Measurements from ENCODE around the gene PRDM2. TPM values are rescaled to one million over a fixed set of nuclear protein-coding genes. Genes with fewer than 3 reads are reported as not detected.

Gene PRDM2
- total and polyA plus RNA-seq, 2 experiments from 2014 or later = 9.7 to 15.1 TPM

- peak overlapping the region; percentile 24 for H3K27ac ChIP-seq
- no peaks in the 10 kb centered on the region for H3K9me2 ChIP-seq (ENCODE audit: insufficient read depth)
- no peaks in the 10 kb centered on the region for H3K27me3 ChIP-seq (replicated peaks; ENCODE audit: insufficient read depth)
- peaks cover 20% of the 10 kb centered on the region for H3F3A ChIP-seq (ENCODE audit: insufficient read depth)
- no peaks in the 10 kb centered on the region for H4K20me1 ChIP-seq (ENCODE audit: insufficient read depth)
- DNase-seq = peak; percentile 91
- TF ChIP-seq EZH2 (IDR thresholded peaks at IDR 0.05; ENCODE audit: insufficient read depth, poor library complexity, severe bottlenecking) (no peak), EZH2phosphoT487 (IDR thresholded peaks at IDR 0.05; ENCODE audit: insufficient read depth, low read depth) (no peak)
- no peaks in the 10 kb centered on the region for H3K79me2 ChIP-seq (ENCODE audit: insufficient read depth)
- peak overlapping the region; percentile 22 for H3K4me2 ChIP-seq (ENCODE audit: unreplicated experiment)
- H3K4me1 ChIP-seq (ENCODE audit: insufficient read depth) = peaks cover 12% of the 10 kb centered on the region
- WGBS, 2 experiments (ENCODE audit: low coverage in 1 of 2, low lambda C conversion rate in 2 of 2, missing lambda C conversion rate in 2 of 2) = 0 to 4% methylated on average over 4 of the region's 4 CpGs
- in situ Hi-C loops (cut with MboI) = loop anchor here (10.0 kb wide), 1 partner anchor 292 kb away; no protein-coding TSS in a partner anchor
- H3K9me3 ChIP-seq (ENCODE audit: low read depth) = no peaks in the 10 kb centered on the region
- no peak overlapping the region for H2AFZ ChIP-seq
- no peak overlapping the region for H3K4me3 ChIP-seq
- H3K9ac ChIP-seq = 0 out of 2 replicates have a peak overlapping the region, but pooled peaks have one; percentile 23
- H3K36me3 ChIP-seq (ENCODE audit: low read depth) = no peaks in the 10 kb centered on the region
These were observed 37.5 kb upstream of the PRDM2 start for GRCh38 chr1:13662493-13662892.

GRCh38 chr1:13663969-13664368 lies 36.0 kb upstream of the PRDM2 start:
- Histone ChIP-seq H3K4me3 (no peak overlapping the region), H3K27ac (no peak overlapping the region), H4K20me1 (ENCODE audit: insufficient read depth) (no peaks in the 10 kb centered on the region), H3K36me3 (ENCODE audit: low read depth) (no peaks in the 10 kb centered on the region), H3K9ac (no peak overlapping the region), H3K79me2 (ENCODE audit: insufficient read depth) (no peaks in the 10 kb centered on the region), H3K9me3 (ENCODE audit: low read depth) (no peaks in the 10 kb centered on the region), H3K4me2 (ENCODE audit: unreplicated experiment) (no peak overlapping the region), H2AFZ (no peak overlapping the region), H3K4me1 (ENCODE audit: insufficient read depth) (peaks cover 12% of the 10 kb centered on the region), H3F3A (ENCODE audit: insufficient read depth) (peaks cover 20% of the 10 kb centered on the region), H3K27me3 (replicated peaks; ENCODE audit: insufficient read depth) (no peaks in the 10 kb centered on the region), H3K9me2 (ENCODE audit: insufficient read depth) (no peaks in the 10 kb centered on the region)
- in situ Hi-C loops (cut with MboI) = loop anchor here (10.0 kb wide), 1 partner anchor 291 kb away; no protein-coding TSS in a partner anchor
- DNase-seq = no peak
- no peak for TF ChIP-seq EZH2 (IDR thresholded peaks at IDR 0.05; ENCODE audit: insufficient read depth, poor library complexity, severe bottlenecking)
- TF ChIP-seq EZH2phosphoT487 (IDR thresholded peaks at IDR 0.05; ENCODE audit: insufficient read depth, low read depth) = no peak
- WGBS, 2 experiments (ENCODE audit: low coverage in 1 of 2, low lambda C conversion rate in 2 of 2, missing lambda C conversion rate in 2 of 2) = 66 to 68% methylated on average over 4 of the region's 4 CpGs

DNA sequence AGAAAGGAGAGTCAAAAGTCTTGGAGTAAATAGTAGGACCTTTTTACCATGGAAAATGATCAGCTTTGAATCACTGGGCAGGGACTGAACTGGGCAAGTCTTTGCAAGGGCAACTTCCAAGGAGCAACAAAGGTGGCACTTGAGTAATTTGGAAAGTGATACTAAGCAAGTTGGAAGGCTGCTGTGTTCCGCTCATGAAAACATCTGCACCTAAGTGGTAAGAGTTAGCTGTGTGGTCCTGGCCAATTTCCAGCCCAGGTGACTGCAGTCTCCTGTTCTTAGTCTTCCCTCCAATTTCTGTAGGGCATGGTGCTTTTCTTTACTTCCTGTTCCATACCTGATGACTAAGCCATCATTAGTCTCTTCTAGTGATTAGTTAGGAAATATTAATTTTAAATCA lies 35.5 kb upstream of the PRDM2 start:
- no peak overlapping the region for H2AFZ ChIP-seq
- no peaks in the 10 kb centered on the region for H3K9me3 ChIP-seq (ENCODE audit: low read depth)
- no peaks in the 10 kb centered on the region for H3K9me2 ChIP-seq (ENCODE audit: insufficient read depth)
- H3K27me3 ChIP-seq (replicated peaks; ENCODE audit: insufficient read depth) = no peaks in the 10 kb centered on the region
- peaks cover 12% of the 10 kb centered on the region for H3K4me1 ChIP-seq (ENCODE audit: insufficient read depth)
- no peaks in the 10 kb centered on the region for H4K20me1 ChIP-seq (ENCODE audit: insufficient read depth)
- no peaks in the 10 kb centered on the region for H3K79me2 ChIP-seq (ENCODE audit: insufficient read depth)
- DNase-seq = no peak
- no peak overlapping the region for H3K9ac ChIP-seq
- H3K36me3 ChIP-seq (ENCODE audit: low read depth) = no peaks in the 10 kb centered on the region
- no peak overlapping the region for H3K4me3 ChIP-seq
- TF ChIP-seq EZH2phosphoT487 (IDR thresholded peaks at IDR 0.05; ENCODE audit: insufficient read depth, low read depth) (no peak), EZH2 (IDR thresholded peaks at IDR 0.05; ENCODE audit: insufficient read depth, poor library complexity, severe bottlenecking) (no peak)
- H3K4me2 ChIP-seq (ENCODE audit: unreplicated experiment) = no peak overlapping the region
- WGBS, 2 experiments (ENCODE audit: low coverage in 1 of 2, low lambda C conversion rate in 2 of 2, missing lambda C conversion rate in 2 of 2) = 88 to 94% methylated on average over 1 of the region's 1 CpG
- no peak overlapping the region for H3K27ac ChIP-seq
- H3F3A ChIP-seq (ENCODE audit: insufficient read depth) = peaks cover 20% of the 10 kb centered on the region
- in situ Hi-C loops (cut with MboI) = loop anchor here (10.0 kb wide), 1 partner anchor 290 kb away; no protein-coding TSS in a partner anchor

DNA sequence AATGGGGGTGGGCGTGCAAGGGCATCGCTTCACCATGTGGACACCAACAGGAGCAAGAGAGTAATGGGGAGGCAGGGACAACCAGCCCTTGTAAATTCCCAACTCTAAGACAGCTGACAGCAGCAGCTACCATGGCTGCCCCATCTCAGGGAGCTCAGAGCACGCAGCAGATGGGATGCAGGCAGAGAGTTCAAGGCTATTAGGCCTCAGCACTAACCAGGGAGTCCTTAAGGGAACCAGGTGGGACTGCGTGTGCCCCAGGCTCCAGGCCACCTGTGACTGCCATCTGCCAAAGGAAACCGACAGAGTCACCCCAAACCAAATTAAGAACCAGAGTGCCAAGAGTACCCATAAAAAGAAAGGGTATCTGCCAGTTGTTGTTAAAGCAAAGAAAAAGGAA lies 33.7 kb upstream of the PRDM2 start:
- no peak overlapping the region for H3K27ac ChIP-seq
- no peak overlapping the region for H2AFZ ChIP-seq
- no peaks in the 10 kb centered on the region for H3K9me3 ChIP-seq (ENCODE audit: low read depth)
- H4K20me1 ChIP-seq (ENCODE audit: insufficient read depth) = no peaks in the 10 kb centered on the region
- no peak for DNase-seq
- WGBS, 2 experiments (ENCODE audit: low coverage in 1 of 2, low lambda C conversion rate in 2 of 2, missing lambda C conversion rate in 2 of 2) = 82 to 84% methylated on average over 5 of the region's 5 CpGs
- no peak for TF ChIP-seq EZH2phosphoT487 (IDR thresholded peaks at IDR 0.05; ENCODE audit: insufficient read depth, low read depth)
- TF ChIP-seq EZH2 (IDR thresholded peaks at IDR 0.05; ENCODE audit: insufficient read depth, poor library complexity, severe bottlenecking) = no peak
- no peaks in the 10 kb centered on the region for H3K9me2 ChIP-seq (ENCODE audit: insufficient read depth)
- H3K4me2 ChIP-seq (ENCODE audit: unreplicated experiment) = no peak overlapping the region
- no peaks in the 10 kb centered on the region for H3K79me2 ChIP-seq (ENCODE audit: insufficient read depth)
- peaks cover 17% of the 10 kb centered on the region for H3F3A ChIP-seq (ENCODE audit: insufficient read depth)
- H3K4me3 ChIP-seq = no peak overlapping the region
- H3K27me3 ChIP-seq (replicated peaks; ENCODE audit: insufficient read depth) = no peaks in the 10 kb centered on the region
- H3K9ac ChIP-seq = no peak overlapping the region
- peaks cover 10% of the 10 kb centered on the region for H3K4me1 ChIP-seq (ENCODE audit: insufficient read depth)
- in situ Hi-C loops (cut with MboI) = loop anchor here (10.0 kb wide), 1 partner anchor 288 kb away; no protein-coding TSS in a partner anchor
- no peaks in the 10 kb centered on the region for H3K36me3 ChIP-seq (ENCODE audit: low read depth)
